ENCODE data around the gene TEC.
"Not testable (repeated sequence)": the region's sequence is repeated elsewhere in the genome, so short reads cannot be mapped to it uniquely, and the experiment has no call there.

Gene TEC

GRCh38 chr4:48268956-48269860, at the start of gene TEC:
Gene TEC (minus strand): TSS chr4:48269838. CDS start chr4:48228614, 41,224 bp downstream.
- Histone ChIP-seq H3K4me2 (ENCODE audit: low read length) (peak within 1 kb of the TSS; percentile 88), H3K36me3 (ENCODE audit: control insufficient read depth, insufficient read depth, low read length) (no peaks in the 10 kb centered on the region), H3K4me3 (ENCODE audit: low read depth, low read length) (peak within 1 kb of the TSS; percentile 73), H3K27ac (peak within 1 kb of the TSS; percentile 82), H3K4me1 (peaks cover 6% of the 10 kb centered on the region), H3K27me3 (ENCODE audit: control insufficient read depth, insufficient read depth, low read length) (no peaks in the 10 kb centered on the region), H3K79me2 (no peaks in the 10 kb centered on the region), H2AFZ (peak within 1 kb of the TSS; percentile 95), H3K9me3 (ENCODE audit: control insufficient read depth, low read length) (no peaks in the 10 kb centered on the region), H3K9ac (peak within 1 kb of the TSS; percentile 28)
- no peak for TF ChIP-seq CTCF (IDR thresholded peaks at IDR 0.05)

- no peaks in the 10 kb centered on the region for H3K36me3 ChIP-seq (ENCODE audit: control insufficient read depth, insufficient read depth, low read length)
- peak; percentile 25 for TF ChIP-seq CTCF (IDR thresholded peaks at IDR 0.05)
- no peak overlapping the region for H2AFZ ChIP-seq
- no peak overlapping the region for H3K9ac ChIP-seq
- H3K79me2 ChIP-seq: no peaks in the 10 kb centered on the region
- no peak overlapping the region for H3K27ac ChIP-seq
- no peaks in the 10 kb centered on the region for H3K27me3 ChIP-seq (ENCODE audit: control insufficient read depth, insufficient read depth, low read length)
- H3K4me3 ChIP-seq (ENCODE audit: low read depth, low read length): no peak overlapping the region
- no peak overlapping the region for H3K4me2 ChIP-seq (ENCODE audit: low read length)
- H3K9me3 ChIP-seq (ENCODE audit: control insufficient read depth, low read length): no peaks in the 10 kb centered on the region
- no peaks in the 10 kb centered on the region for H3K4me1 ChIP-seq
Measured at GRCh38 chr4:48315728-48316630, 46.3 kb upstream of the TEC start.

- not testable (repeated sequence) for H3K27me3 ChIP-seq (ENCODE audit: control insufficient read depth, insufficient read depth, low read length); H3K4me2 ChIP-seq (ENCODE audit: low read length); H3K27ac ChIP-seq; H3K4me3 ChIP-seq (ENCODE audit: low read depth, low read length); H3K79me2 ChIP-seq; H3K4me1 ChIP-seq; H3K9me3 ChIP-seq (ENCODE audit: control insufficient read depth, low read length); H2AFZ ChIP-seq; H3K36me3 ChIP-seq (ENCODE audit: control insufficient read depth, insufficient read depth, low read length); H3K9ac ChIP-seq
Measured at GRCh38 chr4:48314746-48315145, 45.1 kb upstream of the TEC start.

- Histone ChIP-seq H3K27me3 (ENCODE audit: control insufficient read depth, insufficient read depth, low read length) (no peaks in the 10 kb centered on the region), H3K27ac (no peak overlapping the region), H3K4me2 (ENCODE audit: low read length) (no peak overlapping the region), H3K4me3 (ENCODE audit: low read depth, low read length) (no peak overlapping the region), H3K9me3 (ENCODE audit: control insufficient read depth, low read length) (no peaks in the 10 kb centered on the region), H3K36me3 (ENCODE audit: control insufficient read depth, insufficient read depth, low read length) (no peaks in the 10 kb centered on the region), H3K9ac (no peak overlapping the region), H3K79me2 (no peaks in the 10 kb centered on the region), H2AFZ (no peak overlapping the region), H3K4me1 (no peaks in the 10 kb centered on the region)
- no peak for TF ChIP-seq CTCF (IDR thresholded peaks at IDR 0.05)
Measured at GRCh38 chr4:48311896-48312295, 42.3 kb upstream of the TEC start.

- no peak overlapping the region for H3K27ac ChIP-seq
- H2AFZ ChIP-seq: no peak overlapping the region
- H3K9me3 ChIP-seq (ENCODE audit: control insufficient read depth, low read length): no peaks in the 10 kb centered on the region
- no peaks in the 10 kb centered on the region for H3K4me1 ChIP-seq
- H3K9ac ChIP-seq: no peak overlapping the region
- H3K4me3 ChIP-seq (ENCODE audit: low read depth, low read length): no peak overlapping the region
- H3K4me2 ChIP-seq (ENCODE audit: low read length): no peak overlapping the region
- H3K36me3 ChIP-seq (ENCODE audit: control insufficient read depth, insufficient read depth, low read length): no peaks in the 10 kb centered on the region
- H3K27me3 ChIP-seq (ENCODE audit: control insufficient read depth, insufficient read depth, low read length): no peaks in the 10 kb centered on the region
- no peak for TF ChIP-seq CTCF (IDR thresholded peaks at IDR 0.05)
- H3K79me2 ChIP-seq: no peaks in the 10 kb centered on the region
Measured at GRCh38 chr4:48308901-48309300, 39.3 kb upstream of the TEC start.
